ENCODE results near the gene NAV2. TPM values are rescaled to one million over a fixed set of nuclear protein-coding genes. Genes with fewer than 3 reads are reported as not detected.

The NAV2 gene
- polyA plus RNA-seq, 2 donors: 4.3 to 9.7 TPM

- WGBS, 2 donors: 36 to 57% methylated on average over 6 of the region's 6 CpGs
- peaks cover 3 to 13% of the 10 kb centered on the region in 2 donors for H3K4me1 ChIP-seq (ENCODE audit: control insufficient read depth in 2 of 2, insufficient read depth in 2 of 2, low read length in 1 of 2)
- H3K27me3 ChIP-seq (ENCODE audit: control insufficient read depth in 1 of 2, insufficient read depth in 2 of 2, low read length in 2 of 2): no peaks in the 10 kb centered on the region
- H3K36me3 ChIP-seq (ENCODE audit: control insufficient read depth in 2 of 2, insufficient read depth in 2 of 2, low read length in 1 of 2): no peaks in the 10 kb centered on the region
- H3K4me3 ChIP-seq (ENCODE audit: low read depth in 1 of 2, low read length in 2 of 2): no peak overlapping the region
- no peaks in the 10 kb centered on the region for H3K9me3 ChIP-seq (ENCODE audit: control insufficient read depth in 2 of 2, insufficient read depth in 1 of 2, low read depth in 1 of 2, low read length in 1 of 2)
- H3K27ac ChIP-seq (ENCODE audit: low read depth in 2 of 2, low read length in 1 of 2): peak overlapping the region; percentile 11 to 63
These were observed 155.7 kb downstream of the NAV2 start for GRCh38 chr11:19868281-19868821.

DNA sequence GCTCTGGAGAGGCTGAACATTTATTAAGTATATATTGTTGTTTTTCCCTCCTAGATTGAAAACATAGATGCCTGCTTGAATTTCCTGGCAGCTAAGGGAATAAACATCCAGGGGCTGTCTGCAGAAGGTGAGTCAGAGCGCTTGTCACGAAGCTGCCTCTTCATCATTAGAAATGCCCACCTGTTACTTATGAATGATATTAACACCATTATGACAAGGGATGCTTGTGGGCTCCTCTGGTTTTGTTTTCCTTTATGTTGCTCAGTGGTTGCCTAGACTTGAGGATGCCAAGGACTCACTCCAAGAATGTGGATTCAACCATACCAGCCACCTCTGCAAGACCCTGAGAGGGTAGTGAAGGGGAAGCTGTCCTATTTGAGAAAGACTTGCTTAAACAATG lies 156.2 kb downstream of the NAV2 start:
- H3K9me3 ChIP-seq (ENCODE audit: control insufficient read depth in 2 of 2, insufficient read depth in 1 of 2, low read depth in 1 of 2, low read length in 1 of 2): no peaks in the 10 kb centered on the region
- peaks cover 3 to 13% of the 10 kb centered on the region in 2 donors for H3K4me1 ChIP-seq (ENCODE audit: control insufficient read depth in 2 of 2, insufficient read depth in 2 of 2, low read length in 1 of 2)
- 49 to 75% methylated on average over 2 of the region's 2 CpGs for WGBS, 2 donors
- no peaks in the 10 kb centered on the region for H3K36me3 ChIP-seq (ENCODE audit: control insufficient read depth in 2 of 2, insufficient read depth in 2 of 2, low read length in 1 of 2)
- H3K27ac ChIP-seq (ENCODE audit: low read depth in 2 of 2, low read length in 1 of 2): peak overlapping the region in 1 of 2 donors; percentile 39
- no peaks in the 10 kb centered on the region for H3K27me3 ChIP-seq (ENCODE audit: control insufficient read depth in 1 of 2, insufficient read depth in 2 of 2, low read length in 2 of 2)
- no peak overlapping the region for H3K4me3 ChIP-seq (ENCODE audit: low read depth in 1 of 2, low read length in 2 of 2)

DNA sequence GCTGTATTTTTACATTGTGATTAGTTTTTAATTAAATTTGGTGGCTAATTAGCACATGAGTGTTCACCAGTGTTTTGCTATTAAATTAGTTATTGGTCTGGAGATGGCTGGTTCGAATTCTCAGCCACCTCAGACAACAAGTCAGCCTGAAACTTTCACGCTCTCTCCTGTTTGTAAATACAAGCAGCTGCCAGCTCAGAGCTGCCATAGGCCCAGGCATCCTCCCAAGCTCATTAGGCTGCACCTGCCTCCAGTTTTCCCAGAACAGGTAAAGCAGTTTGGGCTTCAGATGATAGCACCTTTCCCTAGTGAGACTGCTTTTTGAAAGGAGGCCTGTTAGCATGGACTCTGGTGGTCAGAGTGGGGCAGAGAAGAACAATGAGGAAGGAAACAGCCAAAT lies 156.8 kb downstream of the NAV2 start:
- no peaks in the 10 kb centered on the region for H3K36me3 ChIP-seq (ENCODE audit: control insufficient read depth in 2 of 2, insufficient read depth in 2 of 2, low read length in 1 of 2)
- no peaks in the 10 kb centered on the region for H3K9me3 ChIP-seq (ENCODE audit: control insufficient read depth in 2 of 2, insufficient read depth in 1 of 2, low read depth in 1 of 2, low read length in 1 of 2)
- H3K4me1 ChIP-seq (ENCODE audit: control insufficient read depth in 2 of 2, insufficient read depth in 2 of 2, low read length in 1 of 2): peaks cover 3 to 13% of the 10 kb centered on the region in 2 donors
- H3K27ac ChIP-seq (ENCODE audit: low read depth in 2 of 2, low read length in 1 of 2): peak overlapping the region in 1 of 2 donors; percentile 28
- H3K4me3 ChIP-seq (ENCODE audit: low read depth in 1 of 2, low read length in 2 of 2): no peak overlapping the region
- 45 to 50% methylated on average over 2 of the region's 2 CpGs for WGBS, 2 donors
- no peaks in the 10 kb centered on the region for H3K27me3 ChIP-seq (ENCODE audit: control insufficient read depth in 1 of 2, insufficient read depth in 2 of 2, low read length in 2 of 2)

DNA sequence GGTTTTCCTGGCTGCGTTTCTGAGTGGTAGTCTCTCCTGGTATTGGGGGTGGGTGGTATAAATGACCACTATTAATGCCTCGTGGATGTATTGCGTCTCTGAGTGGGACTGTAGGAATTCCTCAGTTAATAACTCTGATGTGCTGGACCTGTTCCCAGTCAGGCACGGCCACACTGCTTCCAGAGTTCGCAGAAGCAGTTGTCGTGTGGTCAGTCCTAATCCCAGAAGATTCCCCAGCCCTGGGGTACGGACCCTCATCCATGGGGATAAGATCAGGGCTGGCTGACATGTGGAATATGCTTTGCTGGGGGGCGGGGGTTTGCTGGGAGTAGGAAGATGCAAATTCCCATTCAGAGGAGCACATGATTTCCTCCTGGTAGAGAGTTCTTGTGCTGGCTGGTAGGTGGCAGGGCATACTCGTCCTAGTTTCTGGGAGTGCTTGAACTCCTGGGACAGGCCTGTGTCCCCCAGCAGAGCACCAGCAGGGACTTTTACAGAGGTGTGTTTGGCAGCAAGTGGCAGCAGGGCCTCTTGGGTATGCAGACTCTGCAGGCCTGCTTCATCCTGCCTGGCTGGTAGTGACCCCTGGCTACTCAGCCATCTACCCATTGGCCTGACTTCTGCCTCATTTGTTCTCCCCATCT lies 157.4 kb downstream of the NAV2 start:
- Histone ChIP-seq H3K4me3 (ENCODE audit: low read depth in 1 of 2, low read length in 2 of 2) (no peak overlapping the region), H3K36me3 (ENCODE audit: control insufficient read depth in 2 of 2, insufficient read depth in 2 of 2, low read length in 1 of 2) (no peaks in the 10 kb centered on the region), H3K9me3 (ENCODE audit: control insufficient read depth in 2 of 2, insufficient read depth in 1 of 2, low read depth in 1 of 2, low read length in 1 of 2) (no peaks in the 10 kb centered on the region), H3K27ac (ENCODE audit: low read depth in 2 of 2, low read length in 1 of 2) (no peak overlapping the region), H3K4me1 (ENCODE audit: control insufficient read depth in 2 of 2, insufficient read depth in 2 of 2, low read length in 1 of 2) (peaks cover 3 to 13% of the 10 kb centered on the region in 2 donors), H3K27me3 (ENCODE audit: control insufficient read depth in 1 of 2, insufficient read depth in 2 of 2, low read length in 2 of 2) (no peaks in the 10 kb centered on the region)
- 62 to 71% methylated on average over 9 of the region's 9 CpGs for WGBS, 2 donors

- Histone ChIP-seq H3K4me1 (ENCODE audit: control insufficient read depth in 2 of 2, insufficient read depth in 2 of 2, low read length in 1 of 2) (peaks cover 3 to 14% of the 10 kb centered on the region in 2 donors), H3K4me3 (ENCODE audit: low read depth in 1 of 2, low read length in 2 of 2) (no peak overlapping the region), H3K27me3 (ENCODE audit: control insufficient read depth in 1 of 2, insufficient read depth in 2 of 2, low read length in 2 of 2) (no peaks in the 10 kb centered on the region), H3K9me3 (ENCODE audit: control insufficient read depth in 2 of 2, insufficient read depth in 1 of 2, low read depth in 1 of 2, low read length in 1 of 2) (no peaks in the 10 kb centered on the region), H3K36me3 (ENCODE audit: control insufficient read depth in 2 of 2, insufficient read depth in 2 of 2, low read length in 1 of 2) (no peaks in the 10 kb centered on the region), H3K27ac (ENCODE audit: low read depth in 2 of 2, low read length in 1 of 2) (no peak overlapping the region)
- 74 to 75% methylated on average over 8 of the region's 8 CpGs for WGBS, 2 donors
These were observed 158.9 kb downstream of the NAV2 start for GRCh38 chr11:19871531-19871930.

- no peaks in the 10 kb centered on the region for H3K9me3 ChIP-seq (ENCODE audit: control insufficient read depth in 2 of 2, insufficient read depth in 1 of 2, low read depth in 1 of 2, low read length in 1 of 2)
- H3K27ac ChIP-seq (ENCODE audit: low read depth in 2 of 2, low read length in 1 of 2): no peak overlapping the region
- no peak overlapping the region for H3K4me3 ChIP-seq (ENCODE audit: low read depth in 1 of 2, low read length in 2 of 2)
- no peaks in the 10 kb centered on the region for H3K27me3 ChIP-seq (ENCODE audit: control insufficient read depth in 1 of 2, insufficient read depth in 2 of 2, low read length in 2 of 2)
- WGBS, 2 donors: 57 to 72% methylated on average over 4 of the region's 4 CpGs
- H3K4me1 ChIP-seq (ENCODE audit: control insufficient read depth in 2 of 2, insufficient read depth in 2 of 2, low read length in 1 of 2): peaks cover 3 to 14% of the 10 kb centered on the region in 2 donors
- no peaks in the 10 kb centered on the region for H3K36me3 ChIP-seq (ENCODE audit: control insufficient read depth in 2 of 2, insufficient read depth in 2 of 2, low read length in 1 of 2)
These were observed 160.0 kb downstream of the NAV2 start for GRCh38 chr11:19872512-19873145.

DNA sequence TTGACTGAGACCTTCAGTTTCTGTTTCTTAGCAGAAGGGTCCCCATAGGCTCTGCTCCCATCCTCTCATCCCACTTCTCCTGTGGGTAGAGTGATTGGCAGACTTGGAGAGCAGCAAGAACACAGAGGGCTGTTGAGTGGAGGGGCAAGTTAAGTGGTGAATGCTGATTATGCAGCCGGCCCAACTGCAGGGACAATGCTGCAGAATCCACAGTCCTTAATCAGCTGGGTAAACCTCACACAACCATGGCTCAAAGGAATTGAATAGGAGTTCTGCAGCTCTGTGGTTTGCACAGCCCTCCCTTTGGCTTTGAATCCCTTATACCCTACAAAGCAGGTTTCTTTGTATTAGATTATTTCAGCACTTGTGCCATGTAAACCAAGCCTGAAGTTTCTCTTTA lies 161.1 kb downstream of the NAV2 start:
- no peaks in the 10 kb centered on the region for H3K27me3 ChIP-seq (ENCODE audit: control insufficient read depth in 1 of 2, insufficient read depth in 2 of 2, low read length in 2 of 2)
- H3K9me3 ChIP-seq (ENCODE audit: control insufficient read depth in 2 of 2, insufficient read depth in 1 of 2, low read depth in 1 of 2, low read length in 1 of 2): no peaks in the 10 kb centered on the region
- WGBS, 2 donors: 40 to 50% methylated on average over 1 of the region's 1 CpG
- no peak overlapping the region for H3K4me3 ChIP-seq (ENCODE audit: low read depth in 1 of 2, low read length in 2 of 2)
- no peaks in the 10 kb centered on the region for H3K36me3 ChIP-seq (ENCODE audit: control insufficient read depth in 2 of 2, insufficient read depth in 2 of 2, low read length in 1 of 2)
- peak overlapping the region in 1 of 2 donors; percentile 1 for H3K27ac ChIP-seq (ENCODE audit: low read depth in 2 of 2, low read length in 1 of 2)
- H3K4me1 ChIP-seq (ENCODE audit: control insufficient read depth in 2 of 2, insufficient read depth in 2 of 2, low read length in 1 of 2): peaks cover 0 to 14% of the 10 kb centered on the region in 2 donors

DNA sequence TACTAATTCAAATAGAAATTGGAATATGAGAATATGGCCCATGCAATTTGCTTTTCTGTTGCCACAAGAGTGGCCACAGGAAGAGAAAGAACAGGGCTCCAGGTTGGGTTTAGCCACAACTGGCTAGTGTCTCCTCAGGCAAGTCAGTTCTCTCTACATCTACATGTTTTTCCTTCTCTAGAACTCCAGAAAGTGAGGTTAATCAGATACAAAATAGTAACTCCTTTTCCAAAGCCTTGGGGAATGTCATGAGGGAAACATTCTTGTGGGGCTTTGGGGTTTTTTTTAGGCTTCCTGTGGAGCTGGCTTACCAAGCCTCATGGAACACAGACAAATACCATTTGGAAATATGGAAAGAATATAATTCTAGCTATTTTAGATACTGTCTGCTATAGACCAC lies 161.6 kb downstream of the NAV2 start:
- H3K4me1 ChIP-seq (ENCODE audit: control insufficient read depth in 2 of 2, insufficient read depth in 2 of 2, low read length in 1 of 2): peaks cover 0 to 14% of the 10 kb centered on the region in 2 donors
- H3K36me3 ChIP-seq (ENCODE audit: control insufficient read depth in 2 of 2, insufficient read depth in 2 of 2, low read length in 1 of 2): no peaks in the 10 kb centered on the region
- H3K27me3 ChIP-seq (ENCODE audit: control insufficient read depth in 1 of 2, insufficient read depth in 2 of 2, low read length in 2 of 2): no peaks in the 10 kb centered on the region
- no peaks in the 10 kb centered on the region for H3K9me3 ChIP-seq (ENCODE audit: control insufficient read depth in 2 of 2, insufficient read depth in 1 of 2, low read depth in 1 of 2, low read length in 1 of 2)
- no peak overlapping the region for H3K27ac ChIP-seq (ENCODE audit: low read depth in 2 of 2, low read length in 1 of 2)
- H3K4me3 ChIP-seq (ENCODE audit: low read depth in 1 of 2, low read length in 2 of 2): no peak overlapping the region

GRCh38 chr11:19876750-19877149 lies 164.1 kb downstream of the NAV2 start:
- Histone ChIP-seq H3K36me3 (ENCODE audit: control insufficient read depth in 2 of 2, insufficient read depth in 2 of 2, low read length in 1 of 2) (peaks cover 0 to 4% of the 10 kb centered on the region in 2 donors), H3K27ac (ENCODE audit: low read depth in 2 of 2, low read length in 1 of 2) (no peak overlapping the region), H3K4me1 (ENCODE audit: control insufficient read depth in 2 of 2, insufficient read depth in 2 of 2, low read length in 1 of 2) (peaks cover 0 to 8% of the 10 kb centered on the region in 2 donors), H3K9me3 (ENCODE audit: control insufficient read depth in 2 of 2, insufficient read depth in 1 of 2, low read depth in 1 of 2, low read length in 1 of 2) (no peaks in the 10 kb centered on the region), H3K27me3 (ENCODE audit: control insufficient read depth in 1 of 2, insufficient read depth in 2 of 2, low read length in 2 of 2) (no peaks in the 10 kb centered on the region), H3K4me3 (ENCODE audit: low read depth in 1 of 2, low read length in 2 of 2) (no peak overlapping the region)
- 83 to 92% methylated on average over 1 of the region's 1 CpG for WGBS, 2 donors

DNA sequence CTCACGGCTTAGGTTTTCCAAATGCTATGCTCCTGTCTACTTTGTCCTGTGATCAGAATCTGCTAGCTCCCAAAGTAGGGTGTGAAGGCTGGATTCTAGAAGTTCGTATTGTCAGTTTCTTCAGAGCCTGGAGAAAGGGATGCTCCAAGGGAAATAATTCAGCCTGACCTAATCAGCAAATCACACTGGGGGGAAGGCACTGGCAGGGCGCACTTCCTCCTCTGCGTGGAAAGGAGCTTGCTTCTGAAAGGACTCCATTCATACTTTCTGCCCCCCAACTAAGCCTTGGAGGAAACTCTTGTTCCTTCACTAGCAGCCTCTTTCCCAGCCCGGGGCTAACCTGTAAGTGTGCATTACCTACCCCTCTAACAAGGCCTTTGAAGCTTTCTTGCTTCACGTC lies 165.9 kb downstream of the NAV2 start:
- Histone ChIP-seq H3K36me3 (ENCODE audit: control insufficient read depth in 2 of 2, insufficient read depth in 2 of 2, low read length in 1 of 2) (peaks cover 0 to 4% of the 10 kb centered on the region in 2 donors), H3K27ac (ENCODE audit: low read depth in 2 of 2, low read length in 1 of 2) (no peak overlapping the region), H3K27me3 (ENCODE audit: control insufficient read depth in 1 of 2, insufficient read depth in 2 of 2, low read length in 2 of 2) (no peaks in the 10 kb centered on the region), H3K4me1 (ENCODE audit: control insufficient read depth in 2 of 2, insufficient read depth in 2 of 2, low read length in 1 of 2) (peaks cover 0 to 2% of the 10 kb centered on the region in 2 donors), H3K4me3 (ENCODE audit: low read depth in 1 of 2, low read length in 2 of 2) (no peak overlapping the region), H3K9me3 (ENCODE audit: control insufficient read depth in 2 of 2, insufficient read depth in 1 of 2, low read depth in 1 of 2, low read length in 1 of 2) (no peaks in the 10 kb centered on the region)
- 76 to 83% methylated on average over 6 of the region's 6 CpGs for WGBS, 2 donors

Data from esophagus (tissue), 2 donors.